Breast epithelium (tissue), 4 donors: ENCODE data around the gene PNP. TPM values are rescaled to one million over a fixed set of nuclear protein-coding genes. Genes with fewer than 3 reads are reported as not detected.
"Not testable (repeated sequence)": the region's sequence is repeated elsewhere in the genome, so short reads cannot be mapped to it uniquely, and the experiment has no call there.

Source experiments
- DNase-seq, 2 donors: peaks; one replicate each; pipeline ENCODE4 v3.0.0-alpha.2; 2019; ENCODE audit warnings: low spot score in 2 of 2
- H3K27ac ChIP-seq, 2 donors: fragments of 200-600 bp; sonication (generic) in 1 of 2; one replicate each; pipeline ENCODE4 v1.5.1; 2016 to 2019; ENCODE audit warnings: mild to moderate bottlenecking in 1 of 2
- H3K27me3 ChIP-seq, 2 donors: fragments of 200-600 bp; sonication (generic) in 1 of 2; one replicate each; pipeline versions ENCODE4 v1.5.1 to v1.6.0; 2017 to 2019; ENCODE audit warnings: control low read depth in 1 of 2, mild to moderate bottlenecking in 1 of 2
- H3K36me3 ChIP-seq: fragments of 200-600 bp; one replicate; pipeline ENCODE4 v1.5.1; 2019
- H3K4me1 ChIP-seq, 2 donors: fragments of 200-600 bp; sonication (generic); one replicate each; pipeline ENCODE4 v1.5.1; 2016 to 2019; ENCODE audit warnings: control low read depth in 1 of 2
- H3K4me3 ChIP-seq, 3 donors: fragments of 200-600 bp; sonication (generic); 1 replicate in 2 of 3; 2 replicates in 1 of 3; pipeline ENCODE4 v1.5.1; 2016 to 2019; ENCODE audit warnings: mild to moderate bottlenecking in 3 of 3, moderate library complexity in 2 of 3
- H3K9me3 ChIP-seq, 2 donors: fragments of 200-600 bp; sonication (generic) in 1 of 2; one replicate each; pipeline ENCODE4 v1.5.1; 2016 to 2019; ENCODE audit warnings: control low read depth in 1 of 2
- CTCF ChIP-seq, 3 donors: fragments of 450-650 bp; IDR thresholded peaks; one replicate each; pipeline ENCODE4 v1.5.1; 2016 to 2017; ENCODE audit warnings: antibody characterized with exemption in 3 of 3, mild to moderate bottlenecking in 3 of 3, moderate library complexity in 3 of 3
- POLR2A ChIP-seq: fragments of 450-650 bp; IDR thresholded peaks from one replicate; pipeline ENCODE4 v1.6.1; 2016; ENCODE audit warnings: antibody characterized with exemption, mild to moderate bottlenecking, moderate library complexity
- POLR2AphosphoS5 ChIP-seq, 3 donors: sonication (generic); formaldehyde crosslinking; IDR thresholded peaks; one replicate each; pipeline ENCODE4 v1.6.1; 2017; ENCODE audit warnings: antibody characterized with exemption in 3 of 3
- intact Hi-C: fragments of 100-400 bp; cut with DNase I; formaldehyde crosslinking; loops from one replicate; pipeline ENCODE4 v1.15.1; 2023; ENCODE audit warnings: low total_unique reads
- total RNA-seq, 3 donors: library from RNA; depleted of rRNA; stranded (reverse); fragments of >200 nt; gene quantifications; one replicate each; pipeline ENCODE4 v1.1.0, GENCODE V29; 2016

PNP gene
- total RNA-seq, 3 donors from 2014 or later, result 26.4 to 60.0 (median 38.8) TPM

- no peak overlapping the region for H3K27ac ChIP-seq
- TF ChIP-seq CTCF (IDR thresholded peaks at IDR 0.05) (no peak), POLR2AphosphoS5 (IDR thresholded peaks at IDR 0.05) (no peak), POLR2A (no peak)
- no peaks in the 10 kb centered on the region for H3K9me3 ChIP-seq
- no peak for DNase-seq
- H3K4me1 ChIP-seq, result no peaks in the 10 kb centered on the region
- no peaks in the 10 kb centered on the region for H3K27me3 ChIP-seq
- no peak overlapping the region for H3K4me3 ChIP-seq
- H3K36me3 ChIP-seq, result no peaks in the 10 kb centered on the region
- intact Hi-C loops, result no loop called here
These were observed 30.7 kb downstream of the PNP start for GRCh38 chr14:20499881-20500280.

GRCh38 chr14:20501346-20501745, 32.1 kb downstream of the PNP start:
- Histone ChIP-seq H3K4me1 (no peaks in the 10 kb centered on the region), H3K9me3 (no peaks in the 10 kb centered on the region), H3K27ac (no peak overlapping the region), H3K27me3 (no peaks in the 10 kb centered on the region), H3K4me3 (no peak overlapping the region), H3K36me3 (no peaks in the 10 kb centered on the region)
- no peak for DNase-seq
- intact Hi-C loops, result no loop called here
- TF ChIP-seq POLR2AphosphoS5 (IDR thresholded peaks at IDR 0.05) (no peak), CTCF (IDR thresholded peaks at IDR 0.05) (no peak), POLR2A (no peak)

GRCh38 chr14:20503898-20504297, 34.7 kb downstream of the PNP start:
- DNase-seq, result no peak
- no peaks in the 10 kb centered on the region for H3K36me3 ChIP-seq
- H3K27me3 ChIP-seq, result no peaks in the 10 kb centered on the region
- H3K27ac ChIP-seq, result no peak overlapping the region
- no peaks in the 10 kb centered on the region for H3K9me3 ChIP-seq
- intact Hi-C loops, result no loop called here
- no peak overlapping the region for H3K4me3 ChIP-seq
- TF ChIP-seq CTCF (IDR thresholded peaks at IDR 0.05), result no peak
- no peak for TF ChIP-seq POLR2AphosphoS5 (IDR thresholded peaks at IDR 0.05)
- TF ChIP-seq POLR2A, result no peak
- no peaks in the 10 kb centered on the region for H3K4me1 ChIP-seq

GRCh38 chr14:20506276-20506675, 37.1 kb downstream of the PNP start:
- H3K4me1 ChIP-seq, H3K9me3 ChIP-seq, H3K27ac ChIP-seq, H3K27me3 ChIP-seq, H3K4me3 ChIP-seq, intact Hi-C loops, DNase-seq, H3K36me3 ChIP-seq: not testable (repeated sequence)

GRCh38 chr14:20506752-20507151, 37.5 kb downstream of the PNP start:
- H3K27me3 ChIP-seq, H3K4me1 ChIP-seq, H3K27ac ChIP-seq, H3K9me3 ChIP-seq, H3K36me3 ChIP-seq, intact Hi-C loops, DNase-seq, H3K4me3 ChIP-seq: not testable (repeated sequence)

GRCh38 chr14:20507537-20507936, 38.3 kb downstream of the PNP start:
- H3K4me3 ChIP-seq, H3K27me3 ChIP-seq, H3K4me1 ChIP-seq, DNase-seq, H3K36me3 ChIP-seq, H3K27ac ChIP-seq, intact Hi-C loops, H3K9me3 ChIP-seq: not testable (repeated sequence)

GRCh38 chr14:20508367-20508766, 39.2 kb downstream of the PNP start:
- no peaks in the 10 kb centered on the region for H3K9me3 ChIP-seq
- H3K4me3 ChIP-seq, result no peak overlapping the region

More at GRCh38 chr14:20508367-20508766, 39.2 kb downstream of the PNP start:
- DNase-seq, result no peak
- intact Hi-C loops, result no loop called here
- H3K36me3 ChIP-seq, result no peaks in the 10 kb centered on the region
- H3K27me3 ChIP-seq, result no peaks in the 10 kb centered on the region
- H3K27ac ChIP-seq, result no peak overlapping the region
- TF ChIP-seq POLR2AphosphoS5 (IDR thresholded peaks at IDR 0.05), result no peak
- TF ChIP-seq POLR2A, result no peak
- no peak for TF ChIP-seq CTCF (IDR thresholded peaks at IDR 0.05)
- no peaks in the 10 kb centered on the region for H3K4me1 ChIP-seq
